PFSK-1 (cell line): ENCODE measurements around the gene RTN4IP1.

ENCODE experiments used
- FOXP2 ChIP-seq: optimal IDR thresholded peaks from 2 replicates; pipeline ENCODE3; 2011; ENCODE audit warnings: borderline replicate concordance, control low read depth, inconsistent platforms; ENCODE audit not compliant: insufficient read depth; ENCODE audit errors: extremely low read length, extremely low read depth
- POLR2AphosphoS5 ChIP-seq: IDR thresholded peaks from 2 replicates; pipeline ENCODE4 v1.6.1; 2012; ENCODE audit warnings: low read depth, mild to moderate bottlenecking, control low read depth, low read length, moderate library complexity
- SIN3A ChIP-seq: IDR thresholded peaks from 2 replicates; pipeline ENCODE4 v1.6.1; 2012; ENCODE audit warnings: mild to moderate bottlenecking, low read length, moderate library complexity, borderline replicate concordance; ENCODE audit not compliant: insufficient read depth
- TAF1 ChIP-seq: IDR thresholded peaks from 2 replicates; pipeline ENCODE4 v1.6.1; 2012; ENCODE audit warnings: low read length, control low read depth, borderline replicate concordance; ENCODE audit not compliant: insufficient read depth
- TF ChIP-seq, protein P1 (sequence below), 2 experiments: IDR thresholded peaks; 2 replicates each; pipeline versions ENCODE4 v1.6.1 to v1.8.0; 2011 to 2012; ENCODE audit warnings: low read depth in 2 of 2, low read length in 2 of 2, control low read depth in 1 of 2, inconsistent platforms in 1 of 2, mild to moderate bottlenecking in 1 of 2, moderate library complexity in 1 of 2; ENCODE audit not compliant: insufficient read depth in 1 of 2

DNA sequence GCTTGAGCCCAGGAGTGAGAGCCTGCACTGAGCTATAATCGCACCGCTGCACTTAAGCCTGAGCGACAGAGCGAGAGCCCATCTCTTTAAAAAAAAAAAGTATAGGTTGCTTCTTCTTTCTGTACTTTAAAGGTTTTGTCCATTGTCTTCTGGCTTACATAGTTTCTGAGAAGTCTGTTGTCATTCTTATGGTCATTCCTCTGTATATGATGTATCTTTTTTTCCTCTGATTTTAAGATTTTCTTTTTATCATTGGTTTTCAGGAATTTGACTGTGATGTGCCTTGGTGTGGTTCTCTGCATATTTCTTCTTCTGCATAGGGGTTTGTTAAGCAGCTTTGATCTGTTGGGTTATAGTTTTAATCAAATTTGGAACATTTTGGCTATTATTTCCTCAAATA is 29.2 kb upstream of the RTN4IP1 start:
- TF ChIP-seq, protein P1, sequence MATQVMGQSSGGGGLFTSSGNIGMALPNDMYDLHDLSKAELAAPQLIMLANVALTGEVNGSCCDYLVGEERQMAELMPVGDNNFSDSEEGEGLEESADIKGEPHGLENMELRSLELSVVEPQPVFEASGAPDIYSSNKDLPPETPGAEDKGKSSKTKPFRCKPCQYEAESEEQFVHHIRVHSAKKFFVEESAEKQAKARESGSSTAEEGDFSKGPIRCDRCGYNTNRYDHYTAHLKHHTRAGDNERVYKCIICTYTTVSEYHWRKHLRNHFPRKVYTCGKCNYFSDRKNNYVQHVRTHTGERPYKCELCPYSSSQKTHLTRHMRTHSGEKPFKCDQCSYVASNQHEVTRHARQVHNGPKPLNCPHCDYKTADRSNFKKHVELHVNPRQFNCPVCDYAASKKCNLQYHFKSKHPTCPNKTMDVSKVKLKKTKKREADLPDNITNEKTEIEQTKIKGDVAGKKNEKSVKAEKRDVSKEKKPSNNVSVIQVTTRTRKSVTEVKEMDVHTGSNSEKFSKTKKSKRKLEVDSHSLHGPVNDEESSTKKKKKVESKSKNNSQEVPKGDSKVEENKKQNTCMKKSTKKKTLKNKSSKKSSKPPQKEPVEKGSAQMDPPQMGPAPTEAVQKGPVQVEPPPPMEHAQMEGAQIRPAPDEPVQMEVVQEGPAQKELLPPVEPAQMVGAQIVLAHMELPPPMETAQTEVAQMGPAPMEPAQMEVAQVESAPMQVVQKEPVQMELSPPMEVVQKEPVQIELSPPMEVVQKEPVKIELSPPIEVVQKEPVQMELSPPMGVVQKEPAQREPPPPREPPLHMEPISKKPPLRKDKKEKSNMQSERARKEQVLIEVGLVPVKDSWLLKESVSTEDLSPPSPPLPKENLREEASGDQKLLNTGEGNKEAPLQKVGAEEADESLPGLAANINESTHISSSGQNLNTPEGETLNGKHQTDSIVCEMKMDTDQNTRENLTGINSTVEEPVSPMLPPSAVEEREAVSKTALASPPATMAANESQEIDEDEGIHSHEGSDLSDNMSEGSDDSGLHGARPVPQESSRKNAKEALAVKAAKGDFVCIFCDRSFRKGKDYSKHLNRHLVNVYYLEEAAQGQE (IDR thresholded peaks at IDR 0.05; ENCODE audit: insufficient read depth in 1 of 2, low read depth in 2 of 2, low read length in 2 of 2), result no peak
- TF ChIP-seq POLR2AphosphoS5, result no peak
- TF ChIP-seq SIN3A, result no peak
- TF ChIP-seq TAF1, result no peak
- TF ChIP-seq FOXP2, result no peak
